Neural progenitor cell (in vitro differentiated cells): ENCODE measurements around the gene ANKS3.

Source experiments
- CTCF ChIP-seq: fragments of 200-600 bp; sonication (generic); IDR thresholded peaks from 2 replicates; pipeline ENCODE4 v1.5.1; 2017; ENCODE audit warnings: antibody characterized with exemption, mild to moderate bottlenecking
- EZH2 ChIP-seq: fragments of 200-600 bp; sonication (generic); IDR thresholded peaks from 2 replicates; pipeline ENCODE4 v1.6.1; 2017; ENCODE audit warnings: antibody characterized with exemption, mild to moderate bottlenecking, moderate library complexity
- EZH2phosphoT487 ChIP-seq: fragments of 200-600 bp; sonication (generic); IDR thresholded peaks from 2 replicates; pipeline ENCODE4 v1.6.1; 2017; ENCODE audit warnings: antibody characterized with exemption

- TF ChIP-seq CTCF (no peak), EZH2phosphoT487 (no peak), EZH2 (no peak)
These were observed 70.7 kb downstream of the ANKS3 start for GRCh38 chr16:4663465-4663776.
